A549 (cell line): ENCODE measurements around the gene PDSS2.

Experiments used
- HDAC2 ChIP-seq: fragments of 200-600 bp; sonication (generic); IDR thresholded peaks from 2 replicates; pipeline ENCODE4 v1.6.1; 2016
- POLR2A ChIP-seq: IDR thresholded peaks from 2 replicates; pipeline ENCODE4 v1.6.1; 2012; ENCODE audit warnings: mild to moderate bottlenecking, low read length
- SMC3 ChIP-seq: fragments of >200 bp; sonication (Bioruptor Twin); formaldehyde crosslinking; IDR thresholded peaks from 3 replicates; pipeline ENCODE4 v1.6.1; 2018; ENCODE audit warnings: inconsistent platforms
- ZNF302 ChIP-seq: fragments of 250-450 bp; sonication (Bioruptor Pico); IDR thresholded peaks from 2 replicates; pipeline ENCODE4 v1.9.0; 2021; ENCODE audit warnings: inconsistent platforms, mild to moderate bottlenecking, moderate library complexity
- TF ChIP-seq, protein P1 (sequence below): fragments of >200 bp; sonication (Bioruptor Twin); formaldehyde crosslinking; IDR thresholded peaks from 3 replicates; pipeline ENCODE4 v1.5.1; 2016
- TF ChIP-seq, protein P2 (sequence below): fragments of 200-600 bp; sonication (generic); IDR thresholded peaks from 2 replicates; pipeline ENCODE4 v1.6.1; 2016; ENCODE audit warnings: antibody characterized with exemption, mild to moderate bottlenecking, moderate library complexity

DNA sequence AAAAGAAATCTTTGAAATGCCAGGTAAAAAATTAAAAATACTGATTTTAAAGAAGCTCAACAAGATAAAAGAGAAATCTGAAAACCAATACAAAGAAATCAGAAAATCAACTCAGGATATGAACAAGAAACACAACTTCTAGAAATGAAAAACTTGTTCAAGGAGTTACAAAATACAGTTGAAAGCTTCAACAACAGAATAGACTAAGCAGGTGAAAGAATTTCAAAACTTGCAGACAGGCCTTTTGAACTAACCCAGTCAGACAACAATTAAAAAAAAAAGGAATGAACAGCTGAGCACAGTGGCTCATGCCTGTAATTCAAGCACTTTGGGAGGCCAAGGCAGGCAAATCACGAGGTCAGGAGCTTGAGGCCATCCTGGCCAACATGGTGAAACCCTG, 57.8 kb downstream of the PDSS2 start:
- TF ChIP-seq, protein P1, sequence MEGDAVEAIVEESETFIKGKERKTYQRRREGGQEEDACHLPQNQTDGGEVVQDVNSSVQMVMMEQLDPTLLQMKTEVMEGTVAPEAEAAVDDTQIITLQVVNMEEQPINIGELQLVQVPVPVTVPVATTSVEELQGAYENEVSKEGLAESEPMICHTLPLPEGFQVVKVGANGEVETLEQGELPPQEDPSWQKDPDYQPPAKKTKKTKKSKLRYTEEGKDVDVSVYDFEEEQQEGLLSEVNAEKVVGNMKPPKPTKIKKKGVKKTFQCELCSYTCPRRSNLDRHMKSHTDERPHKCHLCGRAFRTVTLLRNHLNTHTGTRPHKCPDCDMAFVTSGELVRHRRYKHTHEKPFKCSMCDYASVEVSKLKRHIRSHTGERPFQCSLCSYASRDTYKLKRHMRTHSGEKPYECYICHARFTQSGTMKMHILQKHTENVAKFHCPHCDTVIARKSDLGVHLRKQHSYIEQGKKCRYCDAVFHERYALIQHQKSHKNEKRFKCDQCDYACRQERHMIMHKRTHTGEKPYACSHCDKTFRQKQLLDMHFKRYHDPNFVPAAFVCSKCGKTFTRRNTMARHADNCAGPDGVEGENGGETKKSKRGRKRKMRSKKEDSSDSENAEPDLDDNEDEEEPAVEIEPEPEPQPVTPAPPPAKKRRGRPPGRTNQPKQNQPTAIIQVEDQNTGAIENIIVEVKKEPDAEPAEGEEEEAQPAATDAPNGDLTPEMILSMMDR, result no peak
- TF ChIP-seq, protein P2, sequence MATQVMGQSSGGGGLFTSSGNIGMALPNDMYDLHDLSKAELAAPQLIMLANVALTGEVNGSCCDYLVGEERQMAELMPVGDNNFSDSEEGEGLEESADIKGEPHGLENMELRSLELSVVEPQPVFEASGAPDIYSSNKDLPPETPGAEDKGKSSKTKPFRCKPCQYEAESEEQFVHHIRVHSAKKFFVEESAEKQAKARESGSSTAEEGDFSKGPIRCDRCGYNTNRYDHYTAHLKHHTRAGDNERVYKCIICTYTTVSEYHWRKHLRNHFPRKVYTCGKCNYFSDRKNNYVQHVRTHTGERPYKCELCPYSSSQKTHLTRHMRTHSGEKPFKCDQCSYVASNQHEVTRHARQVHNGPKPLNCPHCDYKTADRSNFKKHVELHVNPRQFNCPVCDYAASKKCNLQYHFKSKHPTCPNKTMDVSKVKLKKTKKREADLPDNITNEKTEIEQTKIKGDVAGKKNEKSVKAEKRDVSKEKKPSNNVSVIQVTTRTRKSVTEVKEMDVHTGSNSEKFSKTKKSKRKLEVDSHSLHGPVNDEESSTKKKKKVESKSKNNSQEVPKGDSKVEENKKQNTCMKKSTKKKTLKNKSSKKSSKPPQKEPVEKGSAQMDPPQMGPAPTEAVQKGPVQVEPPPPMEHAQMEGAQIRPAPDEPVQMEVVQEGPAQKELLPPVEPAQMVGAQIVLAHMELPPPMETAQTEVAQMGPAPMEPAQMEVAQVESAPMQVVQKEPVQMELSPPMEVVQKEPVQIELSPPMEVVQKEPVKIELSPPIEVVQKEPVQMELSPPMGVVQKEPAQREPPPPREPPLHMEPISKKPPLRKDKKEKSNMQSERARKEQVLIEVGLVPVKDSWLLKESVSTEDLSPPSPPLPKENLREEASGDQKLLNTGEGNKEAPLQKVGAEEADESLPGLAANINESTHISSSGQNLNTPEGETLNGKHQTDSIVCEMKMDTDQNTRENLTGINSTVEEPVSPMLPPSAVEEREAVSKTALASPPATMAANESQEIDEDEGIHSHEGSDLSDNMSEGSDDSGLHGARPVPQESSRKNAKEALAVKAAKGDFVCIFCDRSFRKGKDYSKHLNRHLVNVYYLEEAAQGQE, result no peak
- no peak for TF ChIP-seq POLR2A
- TF ChIP-seq SMC3, result no peak
- TF ChIP-seq HDAC2, result no peak
- TF ChIP-seq ZNF302 (CRISPR knock-in tag), result no peak
